GM12865 (cell line): ENCODE data around the gene SPTLC2.

Experiments used
- DNase-seq: peaks from one replicate; pipeline ENCODE4 v3.0.0; 2010; ENCODE audit warnings: low read depth
- H3K4me3 ChIP-seq: 2 replicates; pipeline ENCODE4 v1.5.1; 2011; ENCODE audit warnings: mild to moderate bottlenecking, low read depth, low read length, control low read depth
- CTCF ChIP-seq: IDR thresholded peaks from 2 replicates; pipeline ENCODE4 v1.5.1; 2011; ENCODE audit warnings: low read length, control low read depth, low read depth, inconsistent platforms; ENCODE audit not compliant: insufficient read depth; ENCODE audit errors: missing control alignments

Gene SPTLC2

DNA sequence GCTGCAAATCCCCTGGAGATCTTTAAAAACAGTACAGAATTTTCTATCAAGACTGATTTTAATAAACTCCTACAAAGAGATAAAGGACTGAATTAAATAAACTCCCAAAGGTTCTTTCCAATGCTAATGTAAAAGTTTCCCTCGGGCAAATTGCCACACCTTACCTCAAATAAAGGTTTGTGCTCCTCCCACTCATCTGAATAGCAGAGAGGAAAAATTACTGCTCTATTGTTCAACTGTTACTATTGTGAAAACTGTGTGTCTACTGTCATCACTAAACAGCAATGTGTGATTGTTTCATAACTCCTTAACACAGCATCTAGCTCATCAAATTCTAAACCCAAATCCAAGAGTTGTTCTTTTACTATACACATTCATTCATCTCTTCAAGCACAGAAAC, 3.2 kb downstream of the SPTLC2 start:
- H3K4me3 ChIP-seq = no peak overlapping the region
- DNase-seq = no peak
- TF ChIP-seq CTCF = no peak

- TF ChIP-seq CTCF = no peak
- no peak for DNase-seq
- H3K4me3 ChIP-seq = no peak overlapping the region
Measured at GRCh38 chr14:77612011-77612620, 4.3 kb downstream of the SPTLC2 start.

GRCh38 chr14:77610553-77610952, 5.9 kb downstream of the SPTLC2 start:
- DNase-seq = no peak
- H3K4me3 ChIP-seq = no peak overlapping the region
- TF ChIP-seq CTCF = no peak

- no peak overlapping the region for H3K4me3 ChIP-seq
- no peak for DNase-seq
- no peak for TF ChIP-seq CTCF
Measured at GRCh38 chr14:77609922-77610321, 6.5 kb downstream of the SPTLC2 start.

- TF ChIP-seq CTCF = no peak
- DNase-seq = peak; percentile 28
- H3K4me3 ChIP-seq = no peak overlapping the region
Measured at GRCh38 chr14:77607741-77608302, 8.6 kb downstream of the SPTLC2 start.

DNA sequence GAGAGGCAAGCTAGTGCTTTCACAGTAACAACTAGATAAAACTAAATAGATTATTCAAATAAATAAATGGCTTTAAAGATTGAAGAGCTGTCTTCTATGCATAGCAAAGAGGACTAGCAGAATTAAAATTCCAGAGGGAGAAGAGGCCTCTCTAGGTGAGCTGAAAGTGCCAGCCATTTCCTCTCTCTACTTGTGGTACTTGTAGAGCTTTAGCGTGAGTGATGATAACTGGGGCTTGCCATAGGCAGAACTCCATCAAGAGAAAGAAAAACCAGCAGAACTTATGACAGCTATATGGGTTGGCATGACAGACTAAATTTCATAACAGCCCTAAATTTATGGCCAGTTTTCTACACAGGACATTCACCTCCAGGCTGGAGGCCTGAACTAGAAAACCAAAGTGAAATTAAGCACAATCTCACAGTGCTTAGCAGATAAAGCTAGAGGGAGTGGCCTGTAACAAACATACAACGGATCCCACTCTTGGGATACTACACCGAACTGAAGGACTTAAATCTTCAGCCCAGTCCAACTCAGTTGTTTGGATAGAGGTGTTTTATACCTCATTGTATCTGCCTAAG, 11.0 kb downstream of the SPTLC2 start:
- no peak for DNase-seq
- H3K4me3 ChIP-seq = no peak overlapping the region
- TF ChIP-seq CTCF = no peak
